Measurements from ENCODE around the gene IFI44. TPM values are rescaled to one million over a fixed set of nuclear protein-coding genes. Genes with fewer than 3 reads are reported as not detected.

The IFI44 gene
- total RNA-seq, 4 donors from 2014 or later = 16.2 to 78.2 (median 20.2) TPM

DNA sequence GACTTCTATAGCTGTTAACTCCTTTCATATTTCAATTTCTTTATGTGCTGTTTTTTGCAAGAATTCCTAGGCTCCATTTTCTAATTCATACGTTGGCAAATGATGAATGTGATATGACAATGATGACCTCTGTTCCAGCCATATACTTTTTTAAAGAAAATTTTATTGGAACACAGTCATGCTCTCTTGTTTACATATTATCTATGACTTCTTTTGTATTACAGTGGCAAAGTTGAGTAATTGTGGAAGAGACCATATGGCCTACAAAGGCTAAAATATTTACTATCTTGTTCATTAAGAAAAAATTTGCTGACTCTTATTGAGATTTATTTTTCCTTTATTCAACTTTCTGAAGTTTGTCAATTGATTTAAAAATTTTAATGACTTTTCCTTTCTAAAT is 22.3 kb upstream of the IFI44 start:
- ATAC-seq (ENCODE audit: low FRiP score) = no peak
- TF ChIP-seq, protein P1, sequence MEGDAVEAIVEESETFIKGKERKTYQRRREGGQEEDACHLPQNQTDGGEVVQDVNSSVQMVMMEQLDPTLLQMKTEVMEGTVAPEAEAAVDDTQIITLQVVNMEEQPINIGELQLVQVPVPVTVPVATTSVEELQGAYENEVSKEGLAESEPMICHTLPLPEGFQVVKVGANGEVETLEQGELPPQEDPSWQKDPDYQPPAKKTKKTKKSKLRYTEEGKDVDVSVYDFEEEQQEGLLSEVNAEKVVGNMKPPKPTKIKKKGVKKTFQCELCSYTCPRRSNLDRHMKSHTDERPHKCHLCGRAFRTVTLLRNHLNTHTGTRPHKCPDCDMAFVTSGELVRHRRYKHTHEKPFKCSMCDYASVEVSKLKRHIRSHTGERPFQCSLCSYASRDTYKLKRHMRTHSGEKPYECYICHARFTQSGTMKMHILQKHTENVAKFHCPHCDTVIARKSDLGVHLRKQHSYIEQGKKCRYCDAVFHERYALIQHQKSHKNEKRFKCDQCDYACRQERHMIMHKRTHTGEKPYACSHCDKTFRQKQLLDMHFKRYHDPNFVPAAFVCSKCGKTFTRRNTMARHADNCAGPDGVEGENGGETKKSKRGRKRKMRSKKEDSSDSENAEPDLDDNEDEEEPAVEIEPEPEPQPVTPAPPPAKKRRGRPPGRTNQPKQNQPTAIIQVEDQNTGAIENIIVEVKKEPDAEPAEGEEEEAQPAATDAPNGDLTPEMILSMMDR (IDR thresholded peaks at IDR 0.05) = no peak
- no peak for DNase-seq (ENCODE audit: low spot score)

DNA sequence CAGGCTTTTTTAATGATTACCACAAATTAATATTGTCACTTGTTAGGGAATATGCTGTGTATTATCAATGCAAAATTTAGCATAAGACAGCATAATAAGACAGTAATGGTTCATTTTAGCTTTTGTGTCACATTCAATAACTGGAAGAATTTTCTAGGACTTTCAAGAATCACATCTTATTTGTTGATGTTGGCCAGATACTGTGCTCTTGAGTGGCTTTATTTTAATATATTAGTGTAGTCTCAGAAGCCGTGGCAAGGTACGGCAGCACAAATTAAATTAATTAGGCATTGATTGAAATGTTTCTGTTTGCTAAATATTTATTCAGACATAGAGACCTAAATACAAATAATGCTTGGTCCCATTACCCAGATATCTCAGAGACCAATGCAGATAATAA is 19.0 kb upstream of the IFI44 start:
- DNase-seq (ENCODE audit: low spot score) (no peak), ATAC-seq (ENCODE audit: low FRiP score) (no peak)
- TF ChIP-seq, protein P1 (IDR thresholded peaks at IDR 0.05) = no peak

DNA sequence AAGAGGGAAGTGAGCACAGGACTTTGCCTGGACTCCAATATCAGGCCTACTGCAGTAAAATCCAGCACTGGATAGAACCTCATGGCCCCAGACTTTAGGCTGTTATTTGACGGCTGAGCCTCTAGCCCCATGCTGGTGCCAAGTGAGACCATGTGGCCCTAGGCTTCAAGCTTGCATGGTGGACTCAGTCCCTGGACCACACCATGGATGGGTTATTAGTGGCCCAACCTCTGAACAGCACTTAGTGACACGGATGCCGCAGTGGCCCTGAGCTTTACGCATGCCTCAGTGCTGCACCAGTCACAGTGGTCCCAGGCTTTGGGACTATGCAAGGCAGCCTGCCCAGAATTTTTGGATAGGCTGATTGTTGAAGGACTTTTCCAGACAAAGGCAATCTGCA is 16.4 kb upstream of the IFI44 start:
- TF ChIP-seq, protein P1 (IDR thresholded peaks at IDR 0.05) = no peak
- DNase-seq (ENCODE audit: low spot score) (no peak), ATAC-seq (ENCODE audit: low FRiP score) (no peak)

DNA sequence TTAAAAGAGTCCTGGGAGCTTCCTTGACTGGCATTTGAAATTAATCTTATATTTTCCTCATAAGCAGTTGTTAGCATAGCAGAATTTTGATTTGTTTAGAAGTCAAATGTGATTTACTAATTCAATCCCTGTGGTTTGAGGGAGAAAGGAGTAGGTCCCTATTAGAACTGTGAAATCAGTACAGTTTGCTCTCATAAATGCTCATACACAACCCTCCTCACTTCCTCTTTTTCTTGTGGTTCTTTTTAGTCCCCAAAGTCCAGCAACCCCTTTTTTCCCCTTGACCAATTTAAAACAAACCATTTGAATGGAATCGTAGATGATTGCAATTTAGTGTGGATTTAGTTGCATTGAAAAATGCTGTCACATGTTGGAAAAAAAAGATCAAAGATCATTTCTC is 9.2 kb upstream of the IFI44 start:
- TF ChIP-seq, protein P1 (IDR thresholded peaks at IDR 0.05) = no peak
- DNase-seq (ENCODE audit: low spot score) (no peak), ATAC-seq (ENCODE audit: low FRiP score) (no peak)

DNA sequence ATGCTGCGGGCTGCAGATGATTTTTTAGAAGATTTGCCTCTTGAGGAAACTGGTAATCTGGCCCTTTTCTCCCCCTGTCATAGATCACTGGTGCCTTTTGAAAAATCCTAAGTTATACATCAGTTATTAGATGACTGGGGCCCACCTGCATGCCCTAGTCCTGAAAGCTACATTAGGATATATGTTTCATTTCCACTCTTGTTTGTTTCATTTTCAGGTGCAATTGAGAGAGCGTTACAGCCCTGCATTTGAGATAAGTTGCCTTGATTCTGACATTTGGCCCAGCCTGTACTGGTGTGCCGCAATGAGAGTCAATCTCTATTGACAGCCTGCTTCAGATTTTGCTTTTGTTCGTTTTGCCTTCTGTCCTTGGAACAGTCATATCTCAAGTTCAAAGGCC is 8.1 kb upstream of the IFI44 start:
- TF ChIP-seq, protein P1 (IDR thresholded peaks at IDR 0.05) = no peak
- DNase-seq (ENCODE audit: low spot score) = no peak
- no peak for ATAC-seq (ENCODE audit: low FRiP score)

DNA sequence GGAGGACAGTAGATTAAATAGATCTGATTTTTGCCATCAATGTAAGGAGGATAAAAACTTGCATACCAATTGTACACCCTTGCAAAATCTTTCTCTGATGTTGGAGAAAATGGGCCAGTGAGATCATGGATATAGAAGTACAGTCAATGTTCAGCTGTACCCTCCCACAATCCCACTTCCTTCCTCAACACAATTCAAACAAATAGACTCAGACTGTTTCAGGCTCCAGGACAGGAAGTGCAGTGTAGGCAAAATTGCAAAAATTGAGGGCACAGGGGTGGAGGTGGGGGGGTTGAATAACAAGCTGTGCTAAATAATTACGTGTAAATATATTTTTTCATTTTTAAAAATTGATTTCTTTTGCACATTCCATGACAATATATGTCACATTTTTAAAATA is 3.9 kb upstream of the IFI44 start:
- TF ChIP-seq, protein P1 (IDR thresholded peaks at IDR 0.05) = no peak
- DNase-seq (ENCODE audit: low spot score) (no peak), ATAC-seq (ENCODE audit: low FRiP score) (no peak)

DNA sequence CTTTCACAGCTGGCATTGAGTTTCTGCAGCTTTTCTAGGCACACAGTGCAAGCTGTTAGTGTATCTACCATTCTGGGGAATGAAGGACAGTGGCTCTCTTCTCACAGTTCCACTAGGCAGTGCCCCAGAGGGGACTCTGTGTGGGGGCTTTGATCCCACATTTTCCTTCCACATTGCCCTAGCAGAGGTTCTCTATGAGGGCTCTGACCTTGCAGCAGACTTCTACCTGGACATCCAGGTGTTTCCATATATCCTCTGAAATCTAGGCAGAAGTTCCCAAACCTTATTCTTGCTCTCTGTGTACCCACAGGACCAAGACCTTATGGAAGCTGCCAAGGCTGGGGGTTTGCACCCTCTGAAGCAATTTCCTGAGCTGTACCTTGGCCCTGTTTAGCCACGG is 2.4 kb upstream of the IFI44 start:
- no peak for ATAC-seq (ENCODE audit: low FRiP score)
- TF ChIP-seq, protein P1 (IDR thresholded peaks at IDR 0.05) = no peak
- no peak for DNase-seq (ENCODE audit: low spot score)

Data from omental fat pad (tissue), 4 donors.